Adrenal gland (tissue), 5 donors: ENCODE measurements around the gene MET.

ENCODE experiments used
- POLR2A ChIP-seq, 2 donors: fragments of 450-650 bp; IDR thresholded peaks; one replicate each; pipeline ENCODE4 v1.6.1; 2017; ENCODE audit warnings: antibody characterized with exemption in 2 of 2, mild to moderate bottlenecking in 2 of 2, moderate library complexity in 1 of 2
- TF ChIP-seq, protein P1 (sequence below), 6 experiments: fragments of 450-650 bp in 4 of 6; fragments of 200-600 bp in 2 of 6; sonication (generic) in 1 of 6; IDR thresholded peaks; 1 replicate in 5 of 6; 2 replicates in 1 of 6; pipeline versions ENCODE4 v1.5.1 to v1.8.0; 2016 to 2021; ENCODE audit warnings: antibody characterized with exemption in 6 of 6, mild to moderate bottlenecking in 2 of 6, moderate library complexity in 1 of 6
- donor health status: DM: no; HTN: no; CAD: no.

DNA sequence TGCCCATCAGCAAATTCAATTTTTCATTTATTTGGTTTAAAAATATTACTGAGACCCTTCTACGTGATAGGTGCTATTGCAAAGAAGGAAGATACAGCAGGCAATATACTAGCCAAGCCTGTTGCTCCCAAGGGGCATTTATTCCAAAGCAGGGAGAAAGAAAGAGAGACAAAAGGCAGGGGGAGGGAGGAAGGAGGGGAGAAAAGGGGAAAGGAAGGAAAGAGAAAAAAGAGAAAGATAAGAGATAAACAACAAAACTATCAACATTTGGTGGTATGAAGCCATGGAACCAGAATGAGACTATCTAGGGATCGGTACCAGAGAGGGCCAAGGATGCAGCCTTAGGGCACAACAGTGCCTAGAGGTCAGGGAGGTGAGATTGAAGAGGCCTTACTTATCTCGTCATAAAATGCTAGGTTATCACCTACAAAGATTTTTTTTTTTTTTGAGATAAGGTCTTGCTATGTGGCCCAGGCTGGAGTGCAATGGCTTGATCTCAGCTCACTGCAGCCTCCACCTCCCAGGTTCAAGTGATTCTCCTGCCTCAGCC, 135.1 kb downstream of the MET start:
- TF ChIP-seq POLR2A (IDR thresholded peaks at IDR 0.05), result no peak
- TF ChIP-seq, protein P1, sequence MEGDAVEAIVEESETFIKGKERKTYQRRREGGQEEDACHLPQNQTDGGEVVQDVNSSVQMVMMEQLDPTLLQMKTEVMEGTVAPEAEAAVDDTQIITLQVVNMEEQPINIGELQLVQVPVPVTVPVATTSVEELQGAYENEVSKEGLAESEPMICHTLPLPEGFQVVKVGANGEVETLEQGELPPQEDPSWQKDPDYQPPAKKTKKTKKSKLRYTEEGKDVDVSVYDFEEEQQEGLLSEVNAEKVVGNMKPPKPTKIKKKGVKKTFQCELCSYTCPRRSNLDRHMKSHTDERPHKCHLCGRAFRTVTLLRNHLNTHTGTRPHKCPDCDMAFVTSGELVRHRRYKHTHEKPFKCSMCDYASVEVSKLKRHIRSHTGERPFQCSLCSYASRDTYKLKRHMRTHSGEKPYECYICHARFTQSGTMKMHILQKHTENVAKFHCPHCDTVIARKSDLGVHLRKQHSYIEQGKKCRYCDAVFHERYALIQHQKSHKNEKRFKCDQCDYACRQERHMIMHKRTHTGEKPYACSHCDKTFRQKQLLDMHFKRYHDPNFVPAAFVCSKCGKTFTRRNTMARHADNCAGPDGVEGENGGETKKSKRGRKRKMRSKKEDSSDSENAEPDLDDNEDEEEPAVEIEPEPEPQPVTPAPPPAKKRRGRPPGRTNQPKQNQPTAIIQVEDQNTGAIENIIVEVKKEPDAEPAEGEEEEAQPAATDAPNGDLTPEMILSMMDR (IDR thresholded peaks at IDR 0.05), result no peak
